HepG2 (cell line): ENCODE data around the gene GAS2L2. TPM values are rescaled to one million over a fixed set of nuclear protein-coding genes. Genes with fewer than 3 reads are reported as not detected.

Source experiments
- ATAC-seq: fragments of 200-7000 bp; cut with Tn5 transposase; 3 replicates; pipeline ENCODE4 v1.9.1; 2020; ENCODE audit warnings: mild to moderate bottlenecking, moderate library complexity
- BruUV-seq: library from RNA; stranded (reverse); fragments of 400-500 nt; replicated peaks from 2 replicates; lab custom pipeline; 2021; lab: Mats Ljungman, UMichigan
- CTCF ChIA-PET: fragments of 300-600 bp; formaldehyde crosslinking; extraction: SDS; loops from one replicate; lab custom pipeline; 2021; ENCODE audit warnings: low total read pairs, inconsistent platforms, low intra/inter-chr PET ratio; lab: Yijun Ruan, JAX
- POLR2A ChIA-PET: fragments of 350-600 bp; sonication (Branson Sonifier 250); formaldehyde crosslinking; loops from one replicate; lab custom pipeline; 2020; ENCODE audit warnings: antibody characterized with exemption, inconsistent platforms; lab: Yijun Ruan, JAX
- DNase-seq: peaks from one replicate; pipeline ENCODE4 v3.0.0-alpha.2; 2015; ENCODE audit warnings: low spot score
- FAIRE-seq: peaks from 3 replicates; lab custom pipeline; 2011; peaks lifted over from hg19 to GRCh38; lab: Jason Lieb, UNC
- H2AFZ ChIP-seq: one replicate; pipeline ENCODE4 v1.6.1; 2011; ENCODE audit warnings: low read length, inconsistent platforms
- H3K27ac ChIP-seq: fragments of 300-600 bp; 3 replicates; pipeline ENCODE4 v1.8.0; 2011; ENCODE audit warnings: mixed run types, mild to moderate bottlenecking, mixed read lengths, low read length, inconsistent platforms; ENCODE audit not compliant: insufficient read depth; ENCODE audit errors: extremely low read length
- H3K27me3 ChIP-seq, 2 experiments: fragments of 200-600 bp in 1 of 2; 2 replicates in 1 of 2; 3 replicates in 1 of 2; pipeline versions ENCODE4 v1.6.0 to v1.8.0; 2011; ENCODE audit warnings: low read length in 2 of 2, mild to moderate bottlenecking in 2 of 2, moderate library complexity in 2 of 2, inconsistent platforms in 1 of 2; ENCODE audit not compliant: insufficient read depth in 2 of 2, control insufficient read depth in 1 of 2
- H3K36me3 ChIP-seq, 2 experiments: fragments of 200-600 bp in 1 of 2; replicated peaks in 1 of 2; 2 replicates in 1 of 2; 3 replicates in 1 of 2; pipeline versions ENCODE4 v1.5.1 to v1.8.0; 2011; ENCODE audit warnings: low read length in 2 of 2, inconsistent platforms in 1 of 2; ENCODE audit not compliant: insufficient read depth in 2 of 2, control insufficient read depth in 1 of 2
- H3K4me1 ChIP-seq: 2 replicates; pipeline ENCODE4 v1.5.1; 2012; ENCODE audit warnings: low read length, inconsistent platforms; ENCODE audit not compliant: insufficient read depth
- H3K4me2 ChIP-seq: 2 replicates; pipeline ENCODE4 v1.6.0; 2011; ENCODE audit warnings: low read depth, low read length, inconsistent platforms
- H3K4me3 ChIP-seq, 3 experiments: fragments of 200-600 bp in 1 of 3; sonication (generic), shearing (Covaris generic) in 1 of 3; replicated peaks in 1 of 3; 2 replicates each; pipeline ENCODE4 v1.5.1; 2011 to 2016; ENCODE audit warnings: low read length in 3 of 3, inconsistent platforms in 2 of 3, low read depth in 2 of 3, mild to moderate bottlenecking in 2 of 3, control low read depth in 1 of 3, mixed read lengths in 1 of 3; ENCODE audit not compliant: insufficient read depth in 1 of 3
- H3K79me2 ChIP-seq: one replicate; pipeline ENCODE4 v1.6.1; 2011; ENCODE audit warnings: low read length, inconsistent platforms; ENCODE audit not compliant: insufficient read depth
- H3K9ac ChIP-seq: 2 replicates; pipeline ENCODE4 v1.6.0; 2011; ENCODE audit warnings: mild to moderate bottlenecking, low read depth, low read length, inconsistent platforms; ENCODE audit not compliant: insufficient read depth
- H3K9me3 ChIP-seq: 2 replicates; pipeline ENCODE4 v1.5.1; 2012; ENCODE audit warnings: mild to moderate bottlenecking, low read length
- H4K20me1 ChIP-seq: 2 replicates; pipeline ENCODE4 v1.6.0; 2011; ENCODE audit warnings: inconsistent platforms, mild to moderate bottlenecking, low read length, moderate library complexity; ENCODE audit not compliant: insufficient read depth
- ARNT ChIP-seq: fragments of 450-650 bp; IDR thresholded peaks from 2 replicates; pipeline ENCODE4 v1.6.1; 2017
- EED ChIP-seq: sonication (generic); formaldehyde crosslinking; IDR thresholded peaks from 2 replicates; pipeline ENCODE4 v1.5.0; 2020; ENCODE audit warnings: mild to moderate bottlenecking, missing genetic modification reagents
- KAT2B ChIP-seq: fragments of 150-350 bp; IDR thresholded peaks from 2 replicates; pipeline ENCODE4 v1.6.1; 2014; ENCODE audit warnings: low read depth, low read length, borderline replicate concordance
- KDM2A ChIP-seq: sonication (generic); formaldehyde crosslinking; IDR thresholded peaks from 2 replicates; pipeline ENCODE4 v1.4.0; 2020; ENCODE audit warnings: low read depth, missing genetic modification reagents, borderline replicate concordance
- KLF12 ChIP-seq: sonication (generic); formaldehyde crosslinking; IDR thresholded peaks from 2 replicates; pipeline ENCODE4 v1.4.0; 2020; ENCODE audit warnings: missing genetic modification reagents, borderline replicate concordance
- NCOA1 ChIP-seq: sonication (generic); formaldehyde crosslinking; IDR thresholded peaks from 2 replicates; pipeline ENCODE4 v1.9.0; 2021; ENCODE audit warnings: missing genetic modification reagents
- SCMH1 ChIP-seq: sonication (generic); formaldehyde crosslinking; IDR thresholded peaks from 2 replicates; pipeline ENCODE4 v1.9.0; 2021; ENCODE audit warnings: missing genetic modification reagents, mild to moderate bottlenecking, borderline replicate concordance
- SETDB1 ChIP-seq: sonication (generic); formaldehyde crosslinking; IDR thresholded peaks from 2 replicates; pipeline ENCODE4 v1.5.1; 2020; ENCODE audit warnings: missing genetic modification reagents, mild to moderate bottlenecking, borderline replicate concordance
- ZBTB49 ChIP-seq: sonication (generic); formaldehyde crosslinking; IDR thresholded peaks from 2 replicates; pipeline ENCODE4 v1.4.0; 2020; ENCODE audit warnings: missing genetic modification reagents, borderline replicate concordance
- ZFP1 ChIP-seq: IDR thresholded peaks from 2 replicates; pipeline ENCODE4 v1.6.1; 2016
- ZNF224 ChIP-seq: sonication (generic); formaldehyde crosslinking; IDR thresholded peaks from 2 replicates; pipeline ENCODE4 v1.5.0; 2020; ENCODE audit warnings: mild to moderate bottlenecking, missing genetic modification reagents
- ZNF720 ChIP-seq: sonication (generic); formaldehyde crosslinking; IDR thresholded peaks from 2 replicates; pipeline ENCODE4 v1.4.0; 2020; ENCODE audit warnings: missing genetic modification reagents
- WGBS: methylation state at CpG from one replicate; pipeline ENCODE4 v1.1.6; 2017; ENCODE audit warnings: low lambda C conversion rate; 5-methylcytosine and 5-hydroxymethylcytosine counted together
- in situ Hi-C: cut with HindIII; loops from 2 replicates; pipeline ENCODE4 v1.10.0; 2017; ENCODE audit warnings: low pct_unique_long_range_greater_than_20kb; ENCODE audit not compliant: extremely low pct_ligation_motif_present
- intact Hi-C: fragments of 100-400 bp; cut with micrococcal nuclease; formaldehyde crosslinking; loops from one replicate; pipeline ENCODE4 v1.10.0; 2022; ENCODE audit not compliant: unreplicated experiment
- polyA plus RNA-seq, 8 experiments: library from polyadenylated mRNA; depleted of rRNA in 3 of 8; stranded (reverse) in 7 of 8; unstranded in 1 of 8; fragments of >200 nt; fragmentation: Illumina TruSeq in 4 of 8; extraction: Trizol in 4 of 8; gene quantifications; 2 replicates each; pipeline versions ENCODE4 v1.2.1 to v1.2.3, GENCODE V29; 2011 to 2016; ENCODE audit warnings: low read depth in 4 of 8, missing spikeins in 1 of 8, mixed read lengths in 1 of 8; ENCODE audit not compliant: insufficient read depth in 1 of 8
- total RNA-seq, 5 experiments: library from RNA; depleted of rRNA; stranded (reverse); fragments of >200 nt; fragmentation: Illumina TruSeq; extraction: Trizol; gene quantifications; 2 replicates each; pipeline ENCODE4 v1.2.3, GENCODE V29; 2016; ENCODE audit warnings: low read depth in 1 of 5
- TF ChIP-seq, protein P1 (sequence below): sonication (generic); formaldehyde crosslinking; conservative IDR thresholded peaks from 2 replicates; pipeline ENCODE4 v1.8.0; 2022; ENCODE audit warnings: low read depth, missing genetic modification reagents
- TF ChIP-seq, protein P2 (sequence below): sonication (generic); formaldehyde crosslinking; IDR thresholded peaks from 2 replicates; pipeline ENCODE4 v1.9.0; 2022; ENCODE audit warnings: missing genetic modification reagents, mild to moderate bottlenecking, borderline replicate concordance

GAS2L2 gene
- total and polyA plus RNA-seq, 2 of the 13 experiments (the other 11 are each of a cell fraction or from before 2014, with no cell fraction given) = not detected

- TF ChIP-seq SCMH1 (no peak), ZNF224 (CRISPR knock-in tag) (no peak), KLF12 (CRISPR knock-in tag) (no peak), ZFP1 (CRISPR knock-in tag) (no peak), ZBTB49 (CRISPR knock-in tag) (no peak), ARNT (no peak), NCOA1 (CRISPR knock-in tag) (no peak)
- TF ChIP-seq, all 625 proteins: peak for 20
Measured at GRCh38 chr17:35731917-35732805, 20.9 kb downstream of the GAS2L2 start (continued).

- ChIA-PET CTCF (no interaction called here), POLR2A (interaction anchor here (0.8 to 1.8 kb wide), 6 partner anchors 16 to 153 kb away, joined by 3 to 7 read pairs (median 4); partner anchors contain the start of genes PEX12 and TAF15)
- peak within 1 kb of the TSS; percentile 96 for H3K4me2 ChIP-seq
- H3K4me3 ChIP-seq = peak within 1 kb of the TSS; percentile 68 to 87 (median 70)
- H3K9ac ChIP-seq = peak within 1 kb of the TSS; percentile 65
- no peak within 1 kb of the TSS for H2AFZ ChIP-seq
- 0% methylated on average over 8 of the region's 44 CpGs for WGBS
- no peak for FAIRE-seq
- no TSS peak for BruUV-seq
- no peaks in the 10 kb centered on the region for H3K9me3 ChIP-seq
- in situ Hi-C loops (loop anchor here (25.0 kb wide), 1 partner anchor 419 kb away; no protein-coding TSS in a partner anchor), intact Hi-C loops (no loop called here)
- H3K27me3 ChIP-seq = no peaks in the 10 kb centered on the region
- H3K36me3 ChIP-seq = no peaks in the 10 kb centered on the region
- DNase-seq = peak; percentile 41
- no peaks in the 10 kb centered on the region for H4K20me1 ChIP-seq
- peak within 1 kb of the TSS; percentile 36 for H3K27ac ChIP-seq
- peak; percentile 88 for ATAC-seq
- peaks cover 2% of the 10 kb centered on the region for H3K79me2 ChIP-seq
- peaks cover 31% of the 10 kb centered on the region for H3K4me1 ChIP-seq
- TF ChIP-seq, protein P1, sequence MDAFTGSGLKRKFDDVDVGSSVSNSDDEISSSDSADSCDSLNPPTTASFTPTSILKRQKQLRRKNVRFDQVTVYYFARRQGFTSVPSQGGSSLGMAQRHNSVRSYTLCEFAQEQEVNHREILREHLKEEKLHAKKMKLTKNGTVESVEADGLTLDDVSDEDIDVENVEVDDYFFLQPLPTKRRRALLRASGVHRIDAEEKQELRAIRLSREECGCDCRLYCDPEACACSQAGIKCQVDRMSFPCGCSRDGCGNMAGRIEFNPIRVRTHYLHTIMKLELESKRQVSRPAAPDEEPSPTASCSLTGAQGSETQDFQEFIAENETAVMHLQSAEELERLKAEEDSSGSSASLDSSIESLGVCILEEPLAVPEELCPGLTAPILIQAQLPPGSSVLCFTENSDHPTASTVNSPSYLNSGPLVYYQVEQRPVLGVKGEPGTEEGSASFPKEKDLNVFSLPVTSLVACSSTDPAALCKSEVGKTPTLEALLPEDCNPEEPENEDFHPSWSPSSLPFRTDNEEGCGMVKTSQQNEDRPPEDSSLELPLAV (CRISPR knock-in tag) = no peak
- TF ChIP-seq ZNF720 (no peak), SETDB1 (CRISPR knock-in tag) (no peak), EED (CRISPR knock-in tag) (no peak), KAT2B (no peak), KDM2A (CRISPR knock-in tag) (peak; percentile 69; the same call in 1 of the 2 replicates)
- TF ChIP-seq, protein P2, sequence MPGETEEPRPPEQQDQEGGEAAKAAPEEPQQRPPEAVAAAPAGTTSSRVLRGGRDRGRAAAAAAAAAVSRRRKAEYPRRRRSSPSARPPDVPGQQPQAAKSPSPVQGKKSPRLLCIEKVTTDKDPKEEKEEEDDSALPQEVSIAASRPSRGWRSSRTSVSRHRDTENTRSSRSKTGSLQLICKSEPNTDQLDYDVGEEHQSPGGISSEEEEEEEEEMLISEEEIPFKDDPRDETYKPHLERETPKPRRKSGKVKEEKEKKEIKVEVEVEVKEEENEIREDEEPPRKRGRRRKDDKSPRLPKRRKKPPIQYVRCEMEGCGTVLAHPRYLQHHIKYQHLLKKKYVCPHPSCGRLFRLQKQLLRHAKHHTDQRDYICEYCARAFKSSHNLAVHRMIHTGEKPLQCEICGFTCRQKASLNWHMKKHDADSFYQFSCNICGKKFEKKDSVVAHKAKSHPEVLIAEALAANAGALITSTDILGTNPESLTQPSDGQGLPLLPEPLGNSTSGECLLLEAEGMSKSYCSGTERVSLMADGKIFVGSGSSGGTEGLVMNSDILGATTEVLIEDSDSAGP (CRISPR knock-in tag) = 0 out of 2 replicates have a peak, but pooled peaks have one; percentile 45
Measured at GRCh38 chr17:35731239-35731916, 21.7 kb downstream of the GAS2L2 start, which contains the start of gene RASL10B. Gene RASL10B, plus strand, starts transcription at chr17:35731639. Its CDS starts 3,546 bp downstream, at chr17:35735185.
